Panc1 (cell line): ENCODE results near the gene UBL4B. TPM values are rescaled to one million over a fixed set of nuclear protein-coding genes. Genes with fewer than 3 reads are reported as not detected.

Experiments used
- ATAC-seq: fragments of 200-7000 bp; cut with Tn5 transposase; 2 replicates; pipeline ENCODE4 v1.9.1; 2020; ENCODE audit warnings: mild to moderate bottlenecking, moderate library complexity
- BruUV-seq: library from RNA; stranded (reverse); fragments of 400-500 nt; replicated peaks from 2 replicates; lab custom pipeline; 2021; lab: Mats Ljungman, UMichigan
- CTCF ChIA-PET: fragments of 300-600 bp; sonication (Branson Sonifier 250); formaldehyde crosslinking; loops from one replicate; lab custom pipeline; 2022; ENCODE audit warnings: antibody characterized with exemption; lab: Charles Lee
- POLR2A ChIA-PET: fragments of 300-600 bp; sonication (Branson Sonifier 250); formaldehyde crosslinking; loops from one replicate; lab custom pipeline; 2022; ENCODE audit warnings: antibody characterized with exemption; lab: Charles Lee
- DNase-seq: peaks from one replicate; pipeline ENCODE4 v3.0.0-alpha.2; 2010; ENCODE audit warnings: low read depth, low spot score
- H3K27ac ChIP-seq: 2 replicates; pipeline ENCODE4 v1.5.1; 2011; ENCODE audit warnings: mild to moderate bottlenecking, low read length, inconsistent platforms
- H3K27me3 ChIP-seq: fragments of 200-500 bp; sonication (Bioruptor generic); 2 replicates; pipeline ENCODE4 v1.6.0; 2014; ENCODE audit warnings: low read length, inconsistent platforms; ENCODE audit not compliant: control insufficient read depth, insufficient read depth
- H3K36me3 ChIP-seq: fragments of 200-500 bp; sonication (Bioruptor generic); 2 replicates; pipeline ENCODE4 v1.5.1; 2014; ENCODE audit warnings: inconsistent platforms, mild to moderate bottlenecking, low read length, moderate library complexity; ENCODE audit not compliant: control insufficient read depth, insufficient read depth
- H3K4me1 ChIP-seq: 2 replicates; pipeline ENCODE4 v1.5.1; 2011; ENCODE audit warnings: inconsistent platforms, mild to moderate bottlenecking, low read length, moderate library complexity; ENCODE audit not compliant: control insufficient read depth, insufficient read depth
- H3K4me3 ChIP-seq, 2 experiments: 2 replicates each; pipeline ENCODE4 v1.5.1; 2011 to 2012; ENCODE audit warnings: low read depth in 2 of 2, low read length in 2 of 2, mild to moderate bottlenecking in 2 of 2, inconsistent platforms in 1 of 2, moderate library complexity in 1 of 2
- H3K9me3 ChIP-seq: fragments of 200-500 bp; sonication (Bioruptor generic); 2 replicates; pipeline ENCODE4 v1.5.1; 2014; ENCODE audit warnings: low read depth, mild to moderate bottlenecking, inconsistent platforms, low read length, moderate library complexity; ENCODE audit not compliant: control insufficient read depth, insufficient read depth
- POLR2AphosphoS5 ChIP-seq: IDR thresholded peaks from 2 replicates; pipeline ENCODE4 v1.6.1; 2012; ENCODE audit warnings: mild to moderate bottlenecking, low read depth, low read length, moderate library complexity
- REST ChIP-seq, 2 experiments: IDR thresholded peaks; 2 replicates each; pipeline ENCODE4 v1.6.1; 2011 to 2012; ENCODE audit warnings: low read depth in 2 of 2, control low read depth in 1 of 2, low read length in 1 of 2, mild to moderate bottlenecking in 1 of 2, moderate library complexity in 1 of 2; ENCODE audit not compliant: insufficient read depth in 1 of 2
- SIN3A ChIP-seq: IDR thresholded peaks from 2 replicates; pipeline ENCODE4 v1.6.1; 2012; ENCODE audit warnings: low read depth, mild to moderate bottlenecking, low read length, moderate library complexity, borderline replicate concordance; ENCODE audit not compliant: insufficient read depth
- TCF7L2 ChIP-seq: IDR thresholded peaks from 2 replicates; pipeline ENCODE4 v1.6.1; 2011; ENCODE audit warnings: mild to moderate bottlenecking, low read depth, low read length, inconsistent platforms
- in situ Hi-C: cut with HindIII; loops from 2 replicates; pipeline ENCODE4 v1.10.0; 2016; ENCODE audit warnings: low sequenced_read_pairs, low pct_unique_long_range_greater_than_20kb
- intact Hi-C: fragments of 100-400 bp; cut with micrococcal nuclease; formaldehyde crosslinking; loops from one replicate; pipeline ENCODE4 v1.10.0; 2022; ENCODE audit not compliant: unreplicated experiment
- total RNA-seq: library from RNA; stranded (reverse); gene quantifications from one replicate; pipeline ENCODE4 v1.2.1, GENCODE V29; 2021; ENCODE audit not compliant: unreplicated experiment
- TF ChIP-seq, protein P1 (sequence below): fragments of 450-650 bp; IDR thresholded peaks from 2 replicates; pipeline ENCODE4 v1.5.1; 2017; ENCODE audit warnings: mild to moderate bottlenecking

The UBL4B gene
- total RNA-seq, 1 experiment from 2014 or later = not detected

- BruUV-seq = no TSS peak
- no peak for TF ChIP-seq TCF7L2
- no peak for TF ChIP-seq REST (IDR thresholded peaks at IDR 0.05; ENCODE audit: insufficient read depth in 1 of 2, low read depth in 2 of 2, low read length in 1 of 2)
- TF ChIP-seq SIN3A = no peak
- TF ChIP-seq, protein P1, sequence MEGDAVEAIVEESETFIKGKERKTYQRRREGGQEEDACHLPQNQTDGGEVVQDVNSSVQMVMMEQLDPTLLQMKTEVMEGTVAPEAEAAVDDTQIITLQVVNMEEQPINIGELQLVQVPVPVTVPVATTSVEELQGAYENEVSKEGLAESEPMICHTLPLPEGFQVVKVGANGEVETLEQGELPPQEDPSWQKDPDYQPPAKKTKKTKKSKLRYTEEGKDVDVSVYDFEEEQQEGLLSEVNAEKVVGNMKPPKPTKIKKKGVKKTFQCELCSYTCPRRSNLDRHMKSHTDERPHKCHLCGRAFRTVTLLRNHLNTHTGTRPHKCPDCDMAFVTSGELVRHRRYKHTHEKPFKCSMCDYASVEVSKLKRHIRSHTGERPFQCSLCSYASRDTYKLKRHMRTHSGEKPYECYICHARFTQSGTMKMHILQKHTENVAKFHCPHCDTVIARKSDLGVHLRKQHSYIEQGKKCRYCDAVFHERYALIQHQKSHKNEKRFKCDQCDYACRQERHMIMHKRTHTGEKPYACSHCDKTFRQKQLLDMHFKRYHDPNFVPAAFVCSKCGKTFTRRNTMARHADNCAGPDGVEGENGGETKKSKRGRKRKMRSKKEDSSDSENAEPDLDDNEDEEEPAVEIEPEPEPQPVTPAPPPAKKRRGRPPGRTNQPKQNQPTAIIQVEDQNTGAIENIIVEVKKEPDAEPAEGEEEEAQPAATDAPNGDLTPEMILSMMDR = no peak
- no peak for TF ChIP-seq POLR2AphosphoS5
- Histone ChIP-seq H3K4me1 (no peaks in the 10 kb centered on the region), H3K9me3 (no peaks in the 10 kb centered on the region), H3K27me3 (peaks cover 9% of the 10 kb centered on the region), H3K36me3 (no peaks in the 10 kb centered on the region), H3K4me3 (no peak overlapping the region), H3K27ac (no peak overlapping the region)
- ChIA-PET POLR2A (no interaction called here), CTCF (no interaction called here)
- in situ Hi-C loops (no loop called here), intact Hi-C loops (no loop called here)
- DNase-seq (no peak), ATAC-seq (no peak)
Measured at GRCh38 chr1:110083061-110083865, 29.0 kb upstream of the UBL4B start.

DNA sequence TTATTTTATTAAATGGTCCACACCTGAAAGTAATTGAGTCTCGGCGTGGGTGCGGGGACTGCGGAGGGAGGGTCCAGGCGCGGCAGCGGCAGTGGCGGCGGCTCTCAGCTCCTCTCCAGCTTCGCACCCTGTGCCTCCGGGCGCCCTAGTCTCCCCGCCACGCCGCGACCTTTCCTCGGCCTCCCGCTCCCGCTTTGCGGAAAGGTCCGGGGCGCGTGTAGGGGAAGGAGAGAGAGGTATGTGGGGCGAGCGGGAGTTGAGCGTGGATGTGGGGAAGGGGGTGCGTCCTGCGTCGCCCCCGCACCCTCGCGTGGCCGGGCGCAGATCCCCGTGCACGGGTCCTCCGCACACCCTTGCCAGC, 28.4 kb upstream of the UBL4B start:
- Histone ChIP-seq H3K27ac (no peak overlapping the region), H3K27me3 (peaks cover 9% of the 10 kb centered on the region), H3K4me3 (peak overlapping the region; percentile 37 to 50), H3K36me3 (no peaks in the 10 kb centered on the region), H3K9me3 (no peaks in the 10 kb centered on the region), H3K4me1 (no peaks in the 10 kb centered on the region)
- TF ChIP-seq SIN3A = no peak
- no peak for TF ChIP-seq TCF7L2
- TF ChIP-seq REST (IDR thresholded peaks at IDR 0.05; ENCODE audit: insufficient read depth in 1 of 2, low read depth in 2 of 2, low read length in 1 of 2) = no peak
- TF ChIP-seq POLR2AphosphoS5 = no peak
- TF ChIP-seq, protein P1 = no peak
- in situ Hi-C loops = no loop called here
- DNase-seq = no peak
- POLR2A ChIA-PET = no interaction called here
- no peak for ATAC-seq
- intact Hi-C loops = no loop called here
- no TSS peak for BruUV-seq
- CTCF ChIA-PET = no interaction called here
